Measurements from ENCODE around the gene UBD.

UBD gene

DNA sequence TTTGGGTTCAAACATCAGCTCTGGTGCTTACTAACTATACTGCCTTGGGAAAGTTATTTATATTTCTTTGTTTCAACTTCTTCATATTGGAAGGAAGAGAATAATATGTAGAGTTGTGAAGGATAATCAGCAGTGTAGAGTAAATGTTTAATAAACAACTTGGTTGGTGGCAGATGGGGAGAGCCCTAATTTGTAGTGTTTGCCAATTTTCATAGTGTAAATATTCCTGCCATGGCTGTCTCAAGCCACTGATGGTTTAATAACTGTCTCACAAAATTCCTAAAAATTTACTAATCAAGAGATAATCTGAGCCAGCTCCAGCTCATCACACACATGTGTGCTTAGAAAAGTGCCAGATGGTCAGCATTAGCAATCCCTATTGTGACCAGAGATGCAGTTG, 25.3 kb upstream of the UBD start, which contains the start of gene OR2H2:
Gene OR2H2, plus strand, starts transcription at position 301 of the 400 bp plus-strand sequence. CDS start 2,824 bp downstream, outside the sequence.
- no peak within 1 kb of the TSS for H3K27ac ChIP-seq
- ChIA-PET CTCF (no interaction called here), POLR2A (ENCODE audit: low non-redundant PET) (no interaction called here)
- DNase-seq (ENCODE audit: low spot score): no peak
- TF ChIP-seq, protein P1, sequence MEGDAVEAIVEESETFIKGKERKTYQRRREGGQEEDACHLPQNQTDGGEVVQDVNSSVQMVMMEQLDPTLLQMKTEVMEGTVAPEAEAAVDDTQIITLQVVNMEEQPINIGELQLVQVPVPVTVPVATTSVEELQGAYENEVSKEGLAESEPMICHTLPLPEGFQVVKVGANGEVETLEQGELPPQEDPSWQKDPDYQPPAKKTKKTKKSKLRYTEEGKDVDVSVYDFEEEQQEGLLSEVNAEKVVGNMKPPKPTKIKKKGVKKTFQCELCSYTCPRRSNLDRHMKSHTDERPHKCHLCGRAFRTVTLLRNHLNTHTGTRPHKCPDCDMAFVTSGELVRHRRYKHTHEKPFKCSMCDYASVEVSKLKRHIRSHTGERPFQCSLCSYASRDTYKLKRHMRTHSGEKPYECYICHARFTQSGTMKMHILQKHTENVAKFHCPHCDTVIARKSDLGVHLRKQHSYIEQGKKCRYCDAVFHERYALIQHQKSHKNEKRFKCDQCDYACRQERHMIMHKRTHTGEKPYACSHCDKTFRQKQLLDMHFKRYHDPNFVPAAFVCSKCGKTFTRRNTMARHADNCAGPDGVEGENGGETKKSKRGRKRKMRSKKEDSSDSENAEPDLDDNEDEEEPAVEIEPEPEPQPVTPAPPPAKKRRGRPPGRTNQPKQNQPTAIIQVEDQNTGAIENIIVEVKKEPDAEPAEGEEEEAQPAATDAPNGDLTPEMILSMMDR (conservative IDR thresholded peaks at IDR 0.05; ENCODE audit: low read depth): no peak

DNA sequence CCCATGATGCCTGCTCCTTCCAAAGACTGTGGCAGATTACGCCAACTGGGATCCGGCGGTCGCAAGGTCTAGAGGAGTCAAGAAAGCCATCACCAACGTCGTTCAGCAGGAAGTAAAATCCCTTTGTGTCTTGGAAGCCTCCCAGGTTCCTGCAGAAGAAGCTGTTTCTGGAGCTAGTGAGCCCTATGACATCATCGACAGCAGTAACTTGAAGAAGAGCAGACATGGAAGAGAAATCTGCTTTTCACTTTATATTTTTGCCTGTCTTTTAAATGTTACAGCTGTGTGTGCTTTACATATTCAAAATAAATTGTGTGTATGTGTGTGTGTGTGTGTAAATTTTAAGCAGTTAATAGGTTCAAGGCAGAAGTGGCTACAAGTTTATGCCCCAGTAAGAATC, 18.0 kb upstream of the UBD start:
- POLR2A ChIA-PET (ENCODE audit: low non-redundant PET): no interaction called here
- no peak overlapping the region for H3K27ac ChIP-seq
- TF ChIP-seq, protein P1 (conservative IDR thresholded peaks at IDR 0.05; ENCODE audit: low read depth): no peak
- no peak for DNase-seq (ENCODE audit: low spot score)
- CTCF ChIA-PET: interaction anchor here (0.5 kb wide), 1 partner anchor 15 kb away, joined by 4 read pairs; no protein-coding TSS in a partner anchor

DNA sequence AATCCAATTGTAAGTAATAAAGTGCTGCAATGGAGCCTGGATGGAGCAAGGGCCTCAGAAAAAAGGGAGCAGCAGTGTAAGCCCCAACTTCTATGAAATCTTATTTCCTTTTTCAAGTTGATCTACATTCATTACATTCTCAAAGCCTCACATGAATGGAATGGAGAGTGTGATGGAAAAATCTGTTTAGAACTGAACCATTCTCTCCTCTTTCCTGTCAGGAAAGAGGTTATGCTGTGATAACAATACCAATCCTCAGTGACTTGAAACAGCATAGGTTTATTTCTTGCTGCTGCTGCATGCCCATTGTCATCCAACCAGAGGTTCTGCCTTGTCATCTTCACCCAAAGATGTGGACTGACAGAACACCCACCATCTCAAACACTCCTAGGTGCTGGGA, 16.5 kb upstream of the UBD start:
- ChIA-PET CTCF (no interaction called here), POLR2A (ENCODE audit: low non-redundant PET) (no interaction called here)
- no peak for DNase-seq (ENCODE audit: low spot score)
- TF ChIP-seq, protein P1 (conservative IDR thresholded peaks at IDR 0.05; ENCODE audit: low read depth): no peak
- no peak overlapping the region for H3K27ac ChIP-seq

DNA sequence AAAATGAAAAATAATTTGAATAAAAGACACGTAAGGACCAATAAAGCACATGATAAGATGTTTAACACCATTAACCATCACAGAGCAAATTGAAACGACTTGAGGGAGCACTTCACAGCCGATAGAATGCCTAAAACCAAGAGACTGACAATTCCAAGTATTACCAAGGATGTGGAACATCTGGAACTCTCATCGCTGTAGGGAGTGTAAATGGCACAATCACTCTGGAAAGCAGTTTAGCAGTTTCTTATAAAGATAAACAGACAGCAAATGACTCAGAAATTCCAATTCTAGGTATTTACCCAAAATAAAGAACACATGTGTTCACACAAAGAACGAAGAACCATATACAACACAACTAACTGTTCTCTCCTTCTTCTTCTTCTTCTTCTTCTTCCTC, 8.5 kb upstream of the UBD start:
- TF ChIP-seq, protein P1 (conservative IDR thresholded peaks at IDR 0.05; ENCODE audit: low read depth): no peak
- CTCF ChIA-PET: no interaction called here
- POLR2A ChIA-PET (ENCODE audit: low non-redundant PET): no interaction called here
- H3K27ac ChIP-seq: no peak overlapping the region
- DNase-seq (ENCODE audit: low spot score): no peak

DNA sequence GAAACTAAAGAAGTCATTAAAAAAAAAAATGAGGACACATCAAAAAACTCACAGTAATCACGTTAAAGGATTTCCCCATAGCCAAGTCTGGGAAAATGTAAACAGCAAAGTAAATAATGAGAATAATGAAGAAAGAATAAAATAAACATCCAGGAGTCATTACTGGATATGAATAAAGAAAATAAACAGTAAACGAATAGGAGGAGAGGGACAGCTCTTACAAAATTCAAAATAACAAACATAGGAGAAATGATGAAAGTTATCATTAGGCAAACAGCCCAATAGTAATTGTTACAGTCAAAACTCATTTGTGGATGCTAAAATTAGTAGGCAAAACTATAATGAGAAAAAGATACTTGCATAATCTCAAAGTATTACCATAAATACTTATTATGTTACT, 8.0 kb upstream of the UBD start:
- ChIA-PET CTCF (no interaction called here), POLR2A (ENCODE audit: low non-redundant PET) (no interaction called here)
- no peak for DNase-seq (ENCODE audit: low spot score)
- no peak overlapping the region for H3K27ac ChIP-seq
- TF ChIP-seq, protein P1 (conservative IDR thresholded peaks at IDR 0.05; ENCODE audit: low read depth): no peak

DNA sequence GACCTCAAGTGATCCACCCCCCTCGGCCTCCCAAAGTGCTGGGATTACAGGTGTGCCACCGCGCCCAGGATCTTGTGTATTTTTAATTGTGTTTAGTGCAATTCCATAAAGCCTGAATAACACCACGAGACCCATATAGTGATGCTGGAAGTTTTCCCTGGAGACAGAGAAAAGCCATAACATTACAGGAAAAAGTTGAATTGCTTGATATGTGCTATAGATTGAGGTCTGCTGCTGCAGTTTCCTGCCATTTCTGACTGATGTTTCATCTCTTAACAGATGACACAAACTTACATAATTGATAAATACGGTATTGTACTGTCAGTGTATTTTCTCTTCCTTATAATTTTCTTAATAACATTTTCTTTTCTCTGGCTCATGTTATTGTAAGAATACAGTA, 7.3 kb upstream of the UBD start:
- ChIA-PET CTCF (no interaction called here), POLR2A (ENCODE audit: low non-redundant PET) (no interaction called here)
- TF ChIP-seq, protein P1 (conservative IDR thresholded peaks at IDR 0.05; ENCODE audit: low read depth): no peak
- no peak for DNase-seq (ENCODE audit: low spot score)
- H3K27ac ChIP-seq: no peak overlapping the region

DNA sequence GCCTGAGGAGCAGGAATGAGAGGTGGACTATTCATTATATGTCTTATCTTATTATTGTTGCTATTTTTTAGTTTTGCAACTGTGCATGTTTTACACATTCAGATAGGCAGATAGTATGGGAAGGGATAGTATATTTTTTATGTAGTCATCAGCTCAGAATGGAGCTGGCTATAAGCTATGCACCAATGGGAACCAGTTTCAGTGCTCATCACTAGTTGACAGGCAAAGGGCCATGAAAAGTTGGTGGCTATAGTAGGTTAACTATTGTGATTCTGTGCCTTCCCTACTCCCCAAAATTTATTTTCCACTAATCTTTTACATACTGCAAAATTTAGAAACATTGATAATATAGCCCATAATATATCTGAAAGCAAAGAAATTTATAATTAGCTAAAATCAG, 5.3 kb upstream of the UBD start:
- ChIA-PET CTCF (no interaction called here), POLR2A (ENCODE audit: low non-redundant PET) (no interaction called here)
- TF ChIP-seq, protein P1 (conservative IDR thresholded peaks at IDR 0.05; ENCODE audit: low read depth): no peak
- H3K27ac ChIP-seq: no peak overlapping the region
- DNase-seq (ENCODE audit: low spot score): no peak
